HG02943 (cell line): ENCODE data around the gene EFHC1.

ENCODE experiments used
- ATAC-seq: cut with Tn5 transposase; IDR thresholded peaks from one replicate; pipeline ENCODE4 v1.9.1; 2021; ENCODE audit warnings: mild to moderate bottlenecking, low read depth, moderate library complexity; ENCODE audit not compliant: unreplicated experiment

EFHC1 gene

GRCh38 chr6:52515219-52515960, 95.2 kb downstream of the EFHC1 start:
- ATAC-seq: no peak

- no peak for ATAC-seq
Observed at GRCh38 chr6:52516269-52516668, 96.1 kb downstream of the EFHC1 start.

GRCh38 chr6:52516943-52517342, 96.8 kb downstream of the EFHC1 start:
- no peak for ATAC-seq

- ATAC-seq: peak; percentile 72
Observed at GRCh38 chr6:52517502-52518278, 97.5 kb downstream of the EFHC1 start.

- no peak for ATAC-seq
Observed at GRCh38 chr6:52518279-52518945, 98.3 kb downstream of the EFHC1 start.

- no peak for ATAC-seq
Observed at GRCh38 chr6:52519618-52520017, 99.5 kb downstream of the EFHC1 start.

- ATAC-seq: no peak
Observed at GRCh38 chr6:52522151-52522626, 102.0 kb downstream of the EFHC1 start.

- no peak for ATAC-seq
Observed at GRCh38 chr6:52522655-52523054, 102.5 kb downstream of the EFHC1 start.

- no peak for ATAC-seq
Observed at GRCh38 chr6:52523378-52524142, 103.4 kb downstream of the EFHC1 start.

GRCh38 chr6:52524918-52525317, 104.8 kb downstream of the EFHC1 start:
- ATAC-seq: no peak

GRCh38 chr6:52526634-52527033, 106.5 kb downstream of the EFHC1 start:
- ATAC-seq: no peak

- ATAC-seq: no peak
Observed at GRCh38 chr6:52527436-52527835, 107.3 kb downstream of the EFHC1 start.

GRCh38 chr6:52529311-52529710, 109.2 kb downstream of the EFHC1 start:
- ATAC-seq: no peak

- ATAC-seq: no peak
Observed at GRCh38 chr6:52530351-52530750, 110.2 kb downstream of the EFHC1 start.

- no peak for ATAC-seq
Observed at GRCh38 chr6:52531396-52531795, 111.3 kb downstream of the EFHC1 start.

GRCh38 chr6:52531834-52532233, 111.7 kb downstream of the EFHC1 start:
- ATAC-seq: no peak

GRCh38 chr6:52532457-52532856, 112.3 kb downstream of the EFHC1 start:
- no peak for ATAC-seq

GRCh38 chr6:52533491-52533890, 113.3 kb downstream of the EFHC1 start:
- ATAC-seq: no peak

- ATAC-seq: no peak
Observed at GRCh38 chr6:52534363-52534762, 114.2 kb downstream of the EFHC1 start.

- no peak for ATAC-seq
Observed at GRCh38 chr6:52534966-52535390, 114.8 kb downstream of the EFHC1 start.
